HG02623 (cell line): ENCODE measurements around the gene HTT.
A peak's percentile ranks its signal among the peaks of the same experiment; 100 is the strongest.
"Not testable (repeated sequence)": the region's sequence is repeated elsewhere in the genome, so short reads cannot be mapped to it uniquely, and the experiment has no call there.

Experiments
- ATAC-seq: cut with Tn5 transposase; IDR thresholded peaks from one replicate; pipeline ENCODE4 v1.9.1; 2021; ENCODE audit warnings: moderate library complexity; ENCODE audit not compliant: unreplicated experiment

The HTT gene

GRCh38 chr4:3044870-3045819 lies 29.3 kb upstream of the HTT start:
- ATAC-seq = no peak

- no peak for ATAC-seq
Observed at GRCh38 chr4:3046162-3046561, 28.3 kb upstream of the HTT start.

- no peak for ATAC-seq
Observed at GRCh38 chr4:3046623-3047022, 27.9 kb upstream of the HTT start.

GRCh38 chr4:3047464-3048286 lies 26.8 kb upstream of the HTT start:
- peak; percentile 94 for ATAC-seq

- ATAC-seq = not testable (repeated sequence)
Observed at GRCh38 chr4:3051141-3051897, 23.2 kb upstream of the HTT start.

GRCh38 chr4:3054169-3054759 lies 20.2 kb upstream of the HTT start:
- ATAC-seq = no peak

GRCh38 chr4:3059943-3060342 lies 14.5 kb upstream of the HTT start:
- ATAC-seq = no peak

- ATAC-seq = no peak
Observed at GRCh38 chr4:3060946-3061345, 13.5 kb upstream of the HTT start.

GRCh38 chr4:3062471-3062870 lies 12.0 kb upstream of the HTT start:
- ATAC-seq = no peak

- ATAC-seq = no peak
Observed at GRCh38 chr4:3065551-3065950, 8.9 kb upstream of the HTT start.

GRCh38 chr4:3066836-3067400 lies 7.6 kb upstream of the HTT start:
- no peak for ATAC-seq

- ATAC-seq = no peak
Observed at GRCh38 chr4:3067473-3068001, 6.9 kb upstream of the HTT start.

- no peak for ATAC-seq
Observed at GRCh38 chr4:3069661-3070199, 4.8 kb upstream of the HTT start.

- no peak for ATAC-seq
Observed at GRCh38 chr4:3070709-3071500, 3.6 kb upstream of the HTT start.

GRCh38 chr4:3071811-3072210 lies 2.7 kb upstream of the HTT start:
- no peak for ATAC-seq

GRCh38 chr4:3073158-3074077 lies 1.1 kb upstream of the HTT start:
- ATAC-seq = peak; percentile 33

- ATAC-seq = no peak
Observed at GRCh38 chr4:3074846-3075651, 568 bp downstream of the HTT start.
